Activated T-helper 1 cell treated with Interleukin-2 at 50 U/mL for 16 hours (primary cell): ENCODE measurements around the gene SBF2.

ENCODE experiments used
- DNase-seq: peaks from one replicate; pipeline ENCODE4 v3.0.0-alpha.2; 2020; ENCODE audit warnings: low read depth

SBF2 gene

DNA sequence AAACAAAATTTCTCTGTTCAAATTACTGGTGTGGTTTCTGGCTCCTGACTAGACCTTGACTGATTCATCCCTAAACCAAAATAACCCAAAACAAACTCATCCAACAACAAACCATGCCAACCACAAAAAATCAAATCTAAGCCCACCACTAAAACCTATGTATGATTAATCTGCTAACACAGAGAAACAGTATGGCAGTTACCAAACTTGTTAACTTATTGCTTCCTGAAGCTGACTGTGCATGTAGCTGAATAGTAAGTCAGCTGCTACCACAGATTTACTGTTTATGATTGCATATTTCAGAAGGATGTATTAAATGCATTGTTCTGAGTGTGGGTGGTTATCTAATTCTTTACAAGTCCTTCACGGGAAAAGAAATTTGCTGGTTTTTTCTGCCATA lies 399.0 kb downstream of the SBF2 start:
- no peak for DNase-seq

GRCh38 chr11:9893474-9893873 lies 400.5 kb downstream of the SBF2 start:
- no peak for DNase-seq

DNA sequence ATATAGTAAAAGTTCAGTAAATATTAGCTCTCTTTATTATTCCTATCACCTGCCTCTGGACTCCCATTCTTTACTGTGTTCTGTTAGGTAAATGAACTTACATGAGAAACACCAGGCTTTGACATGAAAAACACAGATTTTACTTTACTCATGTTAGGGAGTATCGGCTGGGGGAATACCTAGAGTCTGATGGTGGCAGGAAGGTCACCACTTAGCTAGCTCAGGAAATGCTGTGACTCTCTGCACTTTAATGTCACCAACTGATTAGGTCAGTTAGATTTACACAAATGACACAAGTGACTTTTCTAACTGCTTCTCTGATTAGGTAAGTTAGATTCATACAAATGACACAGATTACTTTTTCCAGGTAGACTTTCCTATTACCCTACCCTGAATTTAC lies 405.1 kb downstream of the SBF2 start:
- no peak for DNase-seq

- DNase-seq, result no peak
Measured at GRCh38 chr11:9887472-9887871, 406.5 kb downstream of the SBF2 start.

- DNase-seq, result no peak
Measured at GRCh38 chr11:9886595-9886994, 407.4 kb downstream of the SBF2 start.

GRCh38 chr11:9884601-9885000 lies 409.4 kb downstream of the SBF2 start:
- DNase-seq, result no peak

GRCh38 chr11:9880657-9881056 lies 413.4 kb downstream of the SBF2 start:
- DNase-seq, result no peak

GRCh38 chr11:9878936-9879335 lies 415.1 kb downstream of the SBF2 start:
- DNase-seq, result no peak

DNA sequence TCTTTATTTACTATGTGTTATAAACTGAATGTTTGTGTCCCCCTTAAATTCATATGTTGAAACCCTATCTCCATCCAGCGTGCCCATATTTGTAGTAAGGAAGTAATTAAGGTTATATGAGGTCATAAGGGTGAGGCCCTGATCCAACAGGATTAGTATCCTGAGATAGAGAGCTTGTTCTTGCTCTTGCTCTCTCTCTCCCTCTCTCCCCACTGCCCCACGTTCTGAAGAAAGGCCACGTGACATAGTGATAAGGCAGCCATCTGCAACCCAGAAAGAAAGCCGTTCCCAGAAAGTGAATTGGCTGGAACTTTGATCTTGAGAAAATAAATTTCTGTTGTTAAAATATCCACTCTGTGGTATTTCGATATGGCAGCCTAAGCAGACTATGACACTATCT lies 417.7 kb downstream of the SBF2 start:
- DNase-seq, result no peak

DNA sequence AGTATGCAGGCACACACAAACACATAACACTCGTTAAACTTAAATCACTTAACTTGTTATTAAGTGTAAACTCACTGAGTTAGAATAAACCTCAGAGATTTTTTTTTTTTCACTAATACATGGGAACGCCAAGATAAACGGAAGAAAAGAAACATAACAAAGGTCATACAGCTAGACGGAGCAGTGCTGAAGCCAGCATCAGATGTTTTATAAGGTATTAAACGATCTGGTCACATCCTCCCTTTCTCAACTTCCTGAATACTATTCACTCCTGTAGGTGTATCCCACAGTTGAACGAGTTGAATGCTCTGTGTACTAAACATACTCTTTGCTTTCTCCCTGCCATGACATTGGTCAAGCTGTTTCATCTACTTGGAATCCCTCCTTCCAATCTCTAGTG lies 418.2 kb downstream of the SBF2 start:
- no peak for DNase-seq

DNA sequence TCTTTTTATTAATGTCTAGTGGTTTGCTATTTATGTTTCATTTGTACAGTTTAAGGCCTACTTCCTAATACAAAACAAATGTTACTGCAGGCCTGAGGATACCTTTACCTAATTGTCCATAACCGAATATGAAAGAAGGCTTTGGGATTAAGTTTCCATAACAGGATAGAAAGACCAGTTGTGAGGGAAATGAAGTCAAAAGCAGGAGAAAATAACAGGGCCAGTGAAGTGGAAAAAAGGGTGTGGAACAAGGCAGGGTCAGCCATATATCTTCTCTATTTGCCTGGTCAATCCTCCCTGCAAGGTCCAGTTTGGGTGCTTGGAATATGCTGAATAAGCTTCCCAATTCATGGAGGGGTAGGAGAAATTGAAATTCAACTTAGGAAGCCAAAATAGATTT lies 418.6 kb downstream of the SBF2 start:
- no peak for DNase-seq

GRCh38 chr11:9874466-9874865 lies 419.6 kb downstream of the SBF2 start:
- no peak for DNase-seq

DNA sequence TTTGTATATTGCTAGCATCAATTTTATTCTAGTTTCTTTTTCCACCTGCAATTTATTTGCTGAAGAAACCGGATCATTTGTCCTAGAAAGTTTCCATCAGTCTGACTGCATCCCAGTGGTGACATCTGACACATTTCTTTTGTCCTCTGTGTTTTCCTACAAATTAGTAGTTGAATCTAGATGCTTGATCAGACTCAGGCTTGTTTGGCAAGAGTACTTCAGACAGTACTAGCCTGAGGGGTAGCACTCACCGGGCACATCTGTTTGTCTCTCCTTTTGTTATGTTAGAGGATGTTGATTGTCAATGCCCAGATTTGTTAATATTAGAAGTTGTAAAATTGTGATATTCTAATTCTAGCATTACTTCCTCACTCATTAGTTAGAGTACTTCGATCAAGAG lies 425.4 kb downstream of the SBF2 start:
- no peak for DNase-seq

DNA sequence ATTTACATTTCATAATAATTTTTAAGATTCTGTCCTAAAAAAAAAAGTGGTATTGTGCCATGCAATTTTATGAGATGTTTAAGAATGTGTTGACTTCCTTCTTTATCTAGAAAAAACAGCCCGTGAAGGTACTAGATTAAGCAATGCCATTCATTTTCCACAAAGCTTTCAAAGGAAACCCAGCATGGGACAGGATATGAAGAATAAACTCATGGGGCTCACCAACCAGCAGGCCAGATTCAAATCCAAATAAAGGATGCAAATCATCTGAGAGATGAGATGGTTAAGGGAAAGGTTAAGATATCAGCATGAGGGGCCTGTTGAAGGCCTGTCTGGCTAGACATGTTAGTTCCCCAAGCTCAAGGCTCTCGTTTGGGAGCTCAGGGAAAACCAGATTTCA lies 431.0 kb downstream of the SBF2 start:
- DNase-seq, result no peak

DNA sequence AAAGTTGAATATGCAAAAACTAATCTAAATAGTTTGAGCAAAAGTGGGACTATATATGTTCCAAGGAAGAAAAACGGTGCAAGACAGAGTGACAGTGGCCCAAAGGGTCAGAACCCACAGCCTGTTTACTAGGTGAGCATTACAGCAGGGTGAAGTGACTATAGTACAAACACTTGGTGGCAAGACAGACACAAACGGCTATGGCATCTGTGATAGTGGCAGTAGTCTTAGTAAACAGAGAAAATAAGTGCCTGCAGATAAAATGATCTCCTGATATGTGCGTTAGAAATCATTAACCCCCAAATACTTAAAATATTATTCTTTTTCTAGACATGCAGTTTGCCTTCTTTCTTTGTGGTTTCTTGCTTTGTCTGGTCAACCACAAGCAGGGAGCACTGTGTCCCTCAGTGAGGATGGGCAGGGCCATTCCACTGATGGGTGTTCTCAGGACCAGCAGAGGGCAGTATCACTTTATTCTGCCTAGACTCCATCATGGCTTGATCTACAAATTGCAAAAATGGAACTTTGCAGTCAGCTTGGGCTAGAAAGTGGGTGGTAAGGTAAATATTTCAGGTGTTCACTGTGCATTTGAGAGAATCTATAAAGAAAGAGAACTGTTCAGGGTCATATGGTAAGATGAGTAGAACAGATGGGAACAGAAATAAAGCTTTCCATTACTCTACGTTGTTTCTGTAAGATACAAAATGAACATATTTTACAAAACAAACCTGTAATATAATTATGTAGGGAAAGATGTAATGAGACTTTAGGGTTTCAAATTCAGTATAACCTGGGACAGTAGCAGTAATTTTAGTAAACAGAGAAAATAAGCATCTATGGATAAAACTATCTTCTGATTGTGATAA lies 431.9 kb downstream of the SBF2 start:
- DNase-seq, result no peak

DNA sequence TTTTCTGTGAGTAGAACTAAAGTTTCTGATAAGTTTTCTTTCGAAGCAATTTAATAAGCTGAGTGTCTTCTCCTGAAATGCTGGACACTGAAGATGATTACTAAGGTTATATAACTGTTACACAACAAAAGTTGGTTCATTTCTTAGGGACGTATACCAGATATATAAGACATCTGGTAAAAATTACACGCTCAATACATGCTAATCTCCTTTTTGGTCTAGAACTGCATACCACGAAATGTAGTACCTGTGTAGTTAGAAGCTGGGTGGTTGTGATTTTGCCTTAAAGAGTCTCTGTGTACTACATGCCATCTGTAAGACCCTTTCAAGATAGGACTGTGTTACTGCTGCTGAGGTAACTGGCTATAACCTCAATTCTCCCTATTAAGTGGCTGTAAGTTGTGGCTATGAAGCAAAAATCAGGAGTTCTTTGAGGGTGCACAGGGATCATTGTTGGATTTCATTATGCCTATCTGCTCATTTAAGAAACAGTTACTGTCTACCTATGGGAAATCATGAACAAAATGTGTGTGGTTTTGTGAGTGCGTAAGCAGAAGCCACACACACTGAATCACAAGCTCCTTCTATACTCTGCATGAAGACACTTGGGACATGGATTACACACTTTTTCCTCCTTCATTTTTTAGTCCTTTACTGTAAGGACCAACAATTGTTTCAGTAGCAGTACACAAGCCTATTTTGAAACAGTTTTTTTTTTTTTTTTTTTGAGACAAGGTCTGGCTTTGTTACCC lies 434.3 kb downstream of the SBF2 start:
- no peak for DNase-seq

- no peak for DNase-seq
Measured at GRCh38 chr11:9858822-9859221, 435.2 kb downstream of the SBF2 start.

DNA sequence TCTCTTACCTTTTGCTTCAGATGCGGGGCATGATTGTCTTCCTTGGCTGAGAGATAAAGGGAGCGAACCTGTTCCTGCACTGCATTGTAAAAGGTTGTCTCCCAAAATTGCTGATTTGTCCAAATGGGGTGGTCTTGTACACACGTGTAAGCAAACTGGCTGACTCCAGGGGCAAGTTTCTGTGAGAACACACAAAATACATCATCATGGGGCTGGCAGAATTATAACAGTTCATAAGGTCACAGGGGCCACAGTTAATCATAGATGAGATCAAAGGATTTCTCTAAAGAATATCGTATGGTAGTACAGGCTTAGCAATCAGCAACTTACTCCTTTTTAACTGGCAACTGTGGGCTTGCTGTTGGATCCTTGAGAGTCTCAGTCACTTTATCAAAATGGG lies 435.8 kb downstream of the SBF2 start:
- no peak for DNase-seq

- DNase-seq, result no peak
Measured at GRCh38 chr11:9855579-9856287, 438.3 kb downstream of the SBF2 start.

GRCh38 chr11:9853929-9854552 lies 440.0 kb downstream of the SBF2 start:
- no peak for DNase-seq

DNA sequence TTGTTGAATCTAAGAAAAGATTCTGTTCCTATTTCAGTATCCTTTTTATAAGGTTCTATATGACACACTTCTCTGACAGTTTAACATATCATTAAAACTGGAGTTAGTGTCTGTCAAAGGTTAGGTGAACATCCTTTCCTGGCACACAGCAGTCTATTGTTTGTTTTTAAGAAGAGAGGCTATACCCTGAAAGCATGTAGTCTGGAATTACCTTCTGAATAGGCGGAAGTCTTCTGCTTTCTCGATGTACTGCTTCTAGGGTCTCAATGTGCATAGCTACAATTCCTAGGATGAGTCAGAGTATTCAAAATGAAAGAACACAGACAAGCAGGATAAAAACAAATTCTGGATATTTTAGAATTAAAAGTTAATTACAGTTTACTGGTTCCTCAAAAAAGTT lies 441.6 kb downstream of the SBF2 start:
- no peak for DNase-seq

DNA sequence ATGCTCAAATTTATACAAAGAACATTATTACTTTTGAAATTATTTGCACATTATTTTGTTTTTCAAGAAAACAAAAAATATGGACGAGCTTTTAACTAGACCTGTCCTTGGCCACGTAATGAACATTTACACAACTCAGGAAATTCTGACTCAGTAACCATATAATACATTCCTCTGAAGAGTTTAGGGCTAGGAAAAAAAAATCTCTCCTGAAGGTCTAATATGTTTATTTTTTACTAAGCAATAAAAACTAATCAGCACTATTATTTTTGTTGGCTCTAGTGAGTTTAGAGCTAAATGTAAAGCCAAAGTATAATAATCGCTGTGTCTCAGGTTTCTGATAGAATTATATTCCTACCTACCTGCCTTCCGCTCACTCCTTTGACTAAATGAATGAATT lies 442.7 kb downstream of the SBF2 start:
- DNase-seq, result no peak
